ENCODE data around the gene DCLK3.

DNA sequence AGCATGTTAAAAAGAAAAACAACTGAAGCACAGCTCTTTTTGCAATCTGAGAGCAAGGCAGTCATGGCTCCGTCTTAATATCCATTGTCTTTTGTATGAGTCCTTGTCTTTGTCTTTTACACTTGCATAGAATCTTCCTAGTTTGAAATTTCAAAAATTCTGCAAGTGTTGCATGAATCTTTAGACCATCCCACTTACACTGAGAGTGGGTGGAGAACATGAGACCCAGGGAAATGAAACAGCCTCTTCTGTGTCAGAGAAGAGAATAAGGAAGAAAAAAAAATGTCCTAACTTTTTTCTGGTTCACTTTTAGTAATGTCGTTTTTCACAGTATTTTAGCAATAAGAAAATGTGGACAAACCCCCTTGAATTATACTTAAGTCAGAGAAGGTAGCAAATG lies 12.1 kb upstream of the DCLK3 start:
- TF ChIP-seq, protein P1, sequence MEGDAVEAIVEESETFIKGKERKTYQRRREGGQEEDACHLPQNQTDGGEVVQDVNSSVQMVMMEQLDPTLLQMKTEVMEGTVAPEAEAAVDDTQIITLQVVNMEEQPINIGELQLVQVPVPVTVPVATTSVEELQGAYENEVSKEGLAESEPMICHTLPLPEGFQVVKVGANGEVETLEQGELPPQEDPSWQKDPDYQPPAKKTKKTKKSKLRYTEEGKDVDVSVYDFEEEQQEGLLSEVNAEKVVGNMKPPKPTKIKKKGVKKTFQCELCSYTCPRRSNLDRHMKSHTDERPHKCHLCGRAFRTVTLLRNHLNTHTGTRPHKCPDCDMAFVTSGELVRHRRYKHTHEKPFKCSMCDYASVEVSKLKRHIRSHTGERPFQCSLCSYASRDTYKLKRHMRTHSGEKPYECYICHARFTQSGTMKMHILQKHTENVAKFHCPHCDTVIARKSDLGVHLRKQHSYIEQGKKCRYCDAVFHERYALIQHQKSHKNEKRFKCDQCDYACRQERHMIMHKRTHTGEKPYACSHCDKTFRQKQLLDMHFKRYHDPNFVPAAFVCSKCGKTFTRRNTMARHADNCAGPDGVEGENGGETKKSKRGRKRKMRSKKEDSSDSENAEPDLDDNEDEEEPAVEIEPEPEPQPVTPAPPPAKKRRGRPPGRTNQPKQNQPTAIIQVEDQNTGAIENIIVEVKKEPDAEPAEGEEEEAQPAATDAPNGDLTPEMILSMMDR (IDR thresholded peaks at IDR 0.05 in 8 of 11, conservative IDR thresholded peaks at IDR 0.05 in 3 of 11), result no peak
- TF ChIP-seq POLR2AphosphoS5 (IDR thresholded peaks at IDR 0.05), result no peak
- no peak for TF ChIP-seq POLR2A (IDR thresholded peaks at IDR 0.05)

Data from spleen (tissue), 7 donors.